ENCODE data around the gene GPR82. TPM values are rescaled to one million over a fixed set of nuclear protein-coding genes. Genes with fewer than 3 reads are reported as not detected.

The GPR82 gene
- total RNA-seq, 1 donor from 2014 or later = not detected

DNA sequence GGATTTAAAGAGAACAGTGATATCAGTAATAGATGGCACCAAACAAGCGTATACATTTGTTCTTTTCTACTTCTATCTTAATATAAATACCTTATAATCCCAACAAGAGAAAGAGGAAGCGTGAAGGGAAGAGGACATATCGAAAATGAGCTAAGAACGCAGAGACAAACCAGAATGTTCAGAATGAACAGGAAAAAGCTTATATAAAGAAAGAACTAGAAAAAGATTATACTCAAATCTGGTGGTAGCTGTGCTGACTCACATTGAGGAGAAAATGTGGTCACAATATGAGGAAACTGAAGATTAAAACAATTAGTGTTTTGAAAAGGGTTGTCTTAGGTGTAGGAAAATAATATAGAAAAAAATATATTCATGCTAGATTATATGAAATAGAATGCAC is 37.2 kb upstream of the GPR82 start:
- H3K36me3 ChIP-seq = no peaks in the 10 kb centered on the region
- no peak for DNase-seq (ENCODE audit: low spot score in 2 of 2)
- intact Hi-C loops (cut with DNase I) = no loop called here
- no peaks in the 10 kb centered on the region for H3K27me3 ChIP-seq
- no peak overlapping the region for H3K4me3 ChIP-seq
- peaks cover 0 to 4% of the 10 kb centered on the region in 2 donors for H3K4me1 ChIP-seq
- no peak overlapping the region for H3K27ac ChIP-seq
- TF ChIP-seq, protein P1, sequence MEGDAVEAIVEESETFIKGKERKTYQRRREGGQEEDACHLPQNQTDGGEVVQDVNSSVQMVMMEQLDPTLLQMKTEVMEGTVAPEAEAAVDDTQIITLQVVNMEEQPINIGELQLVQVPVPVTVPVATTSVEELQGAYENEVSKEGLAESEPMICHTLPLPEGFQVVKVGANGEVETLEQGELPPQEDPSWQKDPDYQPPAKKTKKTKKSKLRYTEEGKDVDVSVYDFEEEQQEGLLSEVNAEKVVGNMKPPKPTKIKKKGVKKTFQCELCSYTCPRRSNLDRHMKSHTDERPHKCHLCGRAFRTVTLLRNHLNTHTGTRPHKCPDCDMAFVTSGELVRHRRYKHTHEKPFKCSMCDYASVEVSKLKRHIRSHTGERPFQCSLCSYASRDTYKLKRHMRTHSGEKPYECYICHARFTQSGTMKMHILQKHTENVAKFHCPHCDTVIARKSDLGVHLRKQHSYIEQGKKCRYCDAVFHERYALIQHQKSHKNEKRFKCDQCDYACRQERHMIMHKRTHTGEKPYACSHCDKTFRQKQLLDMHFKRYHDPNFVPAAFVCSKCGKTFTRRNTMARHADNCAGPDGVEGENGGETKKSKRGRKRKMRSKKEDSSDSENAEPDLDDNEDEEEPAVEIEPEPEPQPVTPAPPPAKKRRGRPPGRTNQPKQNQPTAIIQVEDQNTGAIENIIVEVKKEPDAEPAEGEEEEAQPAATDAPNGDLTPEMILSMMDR (IDR thresholded peaks at IDR 0.05) = no peak
- no peaks in the 10 kb centered on the region for H3K9me3 ChIP-seq

- Histone ChIP-seq H3K27me3 (no peaks in the 10 kb centered on the region), H3K4me3 (no peak overlapping the region), H3K4me1 (peaks cover 0 to 7% of the 10 kb centered on the region in 2 donors), H3K9me3 (no peaks in the 10 kb centered on the region), H3K27ac (no peak overlapping the region), H3K36me3 (no peaks in the 10 kb centered on the region)
- DNase-seq (ENCODE audit: low spot score in 2 of 2) = no peak
- intact Hi-C loops (cut with DNase I) = no loop called here
- TF ChIP-seq, protein P1 (IDR thresholded peaks at IDR 0.05) = no peak
Observed at GRCh38 chrX:41688156-41688555, 35.8 kb upstream of the GPR82 start.

GRCh38 chrX:41688835-41689234 is 35.1 kb upstream of the GPR82 start, which contains the start of gene GPR34:
Gene GPR34, plus strand, starts transcription at chrX:41688973. Its CDS starts 6,661 bp downstream, at chrX:41695634.
- Histone ChIP-seq H3K27me3 (no peaks in the 10 kb centered on the region), H3K36me3 (no peaks in the 10 kb centered on the region), H3K4me1 (peaks cover 0 to 7% of the 10 kb centered on the region in 2 donors), H3K9me3 (no peaks in the 10 kb centered on the region), H3K4me3 (peak within 1 kb of the TSS in 1 of 2 donors; percentile 20), H3K27ac (peak within 1 kb of the TSS in 1 of 2 donors; percentile 29)
- intact Hi-C loops (cut with DNase I) = no loop called here
- no peak for DNase-seq (ENCODE audit: low spot score in 2 of 2)
- TF ChIP-seq, protein P1 (IDR thresholded peaks at IDR 0.05) = no peak

DNA sequence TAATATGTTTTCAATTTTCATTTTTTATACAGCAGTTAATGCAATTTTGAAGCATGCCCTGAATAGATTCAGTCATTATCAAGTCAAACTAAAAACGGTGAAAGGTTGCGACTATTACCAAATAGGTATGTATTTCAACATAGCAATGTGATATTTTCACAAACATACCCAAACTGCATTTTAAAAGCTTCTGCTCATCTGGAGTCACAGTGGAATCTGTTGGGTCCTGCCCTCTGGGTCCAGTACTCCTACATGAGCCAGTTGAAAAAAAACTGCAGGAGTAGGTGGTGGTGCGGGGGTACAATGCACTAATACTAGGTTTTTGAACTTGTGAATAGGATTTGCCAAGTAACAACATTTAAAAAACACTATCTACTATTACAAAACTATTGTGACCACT is 34.3 kb upstream of the GPR82 start:
- intact Hi-C loops (cut with DNase I) = loop anchor here (10.0 kb wide), 1 partner anchor 95 kb away; no protein-coding TSS in a partner anchor
- H3K36me3 ChIP-seq = no peaks in the 10 kb centered on the region
- no peaks in the 10 kb centered on the region for H3K27me3 ChIP-seq
- peaks cover 0 to 3% of the 10 kb centered on the region in 2 donors for H3K4me1 ChIP-seq
- H3K27ac ChIP-seq = no peak overlapping the region
- TF ChIP-seq, protein P1 (IDR thresholded peaks at IDR 0.05) = no peak
- DNase-seq (ENCODE audit: low spot score in 2 of 2) = no peak
- peak overlapping the region in 1 of 2 donors; percentile 20 for H3K4me3 ChIP-seq
- H3K9me3 ChIP-seq = no peaks in the 10 kb centered on the region

DNA sequence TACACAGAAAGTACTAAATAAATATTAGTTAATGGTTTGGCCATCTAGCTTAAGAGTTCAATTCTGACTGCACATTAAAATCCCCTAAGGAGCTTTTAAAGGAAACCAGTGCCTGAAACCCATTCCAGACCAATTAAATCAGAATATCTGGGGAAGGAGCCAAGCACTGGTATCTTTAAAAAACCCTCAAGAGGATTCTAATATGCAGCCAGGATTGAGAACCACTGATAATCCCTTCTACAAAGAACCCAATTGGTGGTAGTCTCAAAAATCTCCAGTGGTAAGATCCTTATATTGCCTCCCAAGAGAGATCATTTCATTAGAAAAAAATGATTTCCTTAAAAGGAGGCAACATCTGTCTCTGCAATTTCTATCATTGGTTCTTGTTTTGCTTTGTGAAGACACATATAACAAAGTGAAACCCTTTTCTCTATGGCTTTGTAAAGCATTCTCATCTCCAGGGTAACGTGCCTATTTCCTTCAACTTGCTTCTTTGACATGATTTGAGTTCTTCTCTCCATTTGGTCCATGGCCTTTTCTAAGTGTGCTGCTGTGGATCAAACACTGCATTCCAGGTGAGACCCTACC is 31.7 kb upstream of the GPR82 start:
- Histone ChIP-seq H3K27ac (peak overlapping the region; percentile 51 to 55), H3K4me3 (no peak overlapping the region), H3K27me3 (no peaks in the 10 kb centered on the region), H3K4me1 (peaks cover 0 to 3% of the 10 kb centered on the region in 2 donors), H3K9me3 (no peaks in the 10 kb centered on the region), H3K36me3 (no peaks in the 10 kb centered on the region)
- DNase-seq (ENCODE audit: low spot score in 2 of 2) = no peak
- TF ChIP-seq, protein P1 (IDR thresholded peaks at IDR 0.05) = no peak
- intact Hi-C loops (cut with DNase I) = loop anchor here (10.0 kb wide), 1 partner anchor 97 kb away; no protein-coding TSS in a partner anchor
